Measurements from ENCODE around the gene TSPEAR.
"Not testable (repeated sequence)": the region's sequence is repeated elsewhere in the genome, so short reads cannot be mapped to it uniquely, and the experiment has no call there.

- TF ChIP-seq CTCF (conservative IDR thresholded peaks at IDR 0.05 in 1 of 2, IDR thresholded peaks at IDR 0.05 in 1 of 2; ENCODE audit: low read depth in 1 of 2, low read length in 2 of 2); EZH2 (IDR thresholded peaks at IDR 0.05; ENCODE audit: low read length, missing control alignments): not testable (repeated sequence)
Observed at GRCh38 chr21:44601091-44601490, 110.3 kb downstream of the TSPEAR start.

Data from fibroblast of lung (primary cell).